ENCODE measurements around the gene ZC3H8.

- TF ChIP-seq GATA2 (IDR thresholded peaks at IDR 0.05; ENCODE audit: low read depth, low read length), result no peak
- no peak for TF ChIP-seq GATA3 (IDR thresholded peaks at IDR 0.05; ENCODE audit: low read depth, low read length)
Observed at GRCh38 chr2:112293636-112294401, 39.0 kb upstream of the ZC3H8 start.

Measured in SH-SY5Y (cell line).